SK-N-SH (cell line): ENCODE measurements around the gene DISP2. TPM values are rescaled to one million over a fixed set of nuclear protein-coding genes. Genes with fewer than 3 reads are reported as not detected.

ENCODE experiments used
- CTCF ChIA-PET: fragments of 300-600, 350-600 bp; formaldehyde crosslinking; extraction: SDS; loops from one replicate; lab custom pipeline; 2021; lab: Yijun Ruan, JAX
- POLR2A ChIA-PET: fragments of 350-600 bp; sonication (Branson Sonifier 250); formaldehyde crosslinking; extraction: SDS; loops from one replicate; lab custom pipeline; 2020; ENCODE audit warnings: antibody characterized with exemption, inconsistent platforms; lab: Yijun Ruan, JAX
- DNase-seq: peaks from one replicate; pipeline ENCODE4 v3.0.0; 2012
- H2AFZ ChIP-seq: fragments of 200-600 bp; sonication (generic); 2 replicates; pipeline ENCODE4 v1.8.1; 2016; ENCODE audit warnings: antibody characterized with exemption, mild to moderate bottlenecking, low read depth
- H3F3A ChIP-seq: fragments of 200-600 bp; sonication (generic); replicated peaks from 2 replicates; pipeline ENCODE3; 2016; ENCODE audit warnings: antibody characterized with exemption, mild to moderate bottlenecking; ENCODE audit not compliant: insufficient read depth
- H3K27ac ChIP-seq, 2 experiments: fragments of 200-500 bp in 1 of 2; fragments of 200-600 bp in 1 of 2; sonication (Bioruptor generic) in 1 of 2; sonication (generic), shearing (Covaris generic) in 1 of 2; 2 replicates each; pipeline versions ENCODE4 v1.5.1 to v1.6.1; 2014 to 2016; ENCODE audit warnings: low read depth in 2 of 2, inconsistent platforms in 1 of 2, low read length in 1 of 2, mild to moderate bottlenecking in 1 of 2, mixed read lengths in 1 of 2
- H3K27me3 ChIP-seq: fragments of 200-600 bp; sonication (generic), shearing (Covaris generic); 2 replicates; pipeline ENCODE4 v1.6.1; 2016; ENCODE audit warnings: mixed run types; ENCODE audit not compliant: insufficient read depth
- H3K36me3 ChIP-seq, 2 experiments: fragments of 200-500 bp in 1 of 2; fragments of 200-600 bp in 1 of 2; sonication (Bioruptor generic) in 1 of 2; sonication (generic) in 1 of 2; replicated peaks in 1 of 2; 2 replicates each; pipeline versions ENCODE3 to v1.5.1; 2014 to 2016; ENCODE audit warnings: low read length in 1 of 2, mild to moderate bottlenecking in 1 of 2; ENCODE audit not compliant: insufficient read depth in 2 of 2, control insufficient read depth in 1 of 2
- H3K4me1 ChIP-seq, 2 experiments: fragments of 200-500 bp in 1 of 2; fragments of 200-600 bp in 1 of 2; sonication (Bioruptor generic) in 1 of 2; sonication (generic), shearing (Covaris generic) in 1 of 2; 2 replicates each; pipeline versions ENCODE4 v1.5.1 to v1.6.1; 2014 to 2016; ENCODE audit warnings: low read depth in 1 of 2, low read length in 1 of 2, mixed run types in 1 of 2; ENCODE audit not compliant: insufficient read depth in 2 of 2, control insufficient read depth in 1 of 2
- H3K4me2 ChIP-seq: fragments of 200-600 bp; sonication (generic), shearing (Covaris generic); 2 replicates; pipeline ENCODE4 v1.6.1; 2017; ENCODE audit warnings: mixed run types
- H3K4me3 ChIP-seq, 2 experiments: fragments of 200-500 bp in 1 of 2; fragments of 200-600 bp in 1 of 2; sonication (Bioruptor generic) in 1 of 2; sonication (generic), shearing (Covaris generic) in 1 of 2; 2 replicates each; pipeline versions ENCODE4 v1.5.1 to v1.8.1; 2014 to 2016; ENCODE audit warnings: low read depth in 2 of 2, inconsistent platforms in 1 of 2, low read length in 1 of 2, mild to moderate bottlenecking in 1 of 2, mixed read lengths in 1 of 2, moderate library complexity in 1 of 2
- H3K79me2 ChIP-seq: fragments of 200-600 bp; sonication (generic); 2 replicates; pipeline ENCODE4 v1.8.1; 2017; ENCODE audit warnings: mild to moderate bottlenecking; ENCODE audit not compliant: insufficient read depth
- H3K9ac ChIP-seq: fragments of 200-600 bp; sonication (generic); 2 replicates; pipeline ENCODE4 v1.6.1; 2017; ENCODE audit warnings: mixed run types
- H3K9me2 ChIP-seq: fragments of 200-600 bp; sonication (generic); 2 replicates; pipeline ENCODE4 v1.6.1; 2017; ENCODE audit warnings: mixed run types
- H3K9me3 ChIP-seq: fragments of 200-600 bp; sonication (generic); 2 replicates; pipeline ENCODE4 v1.6.1; 2017; ENCODE audit warnings: mixed run types, mild to moderate bottlenecking, moderate library complexity
- H4K20me1 ChIP-seq: fragments of 200-600 bp; sonication (generic); 2 replicates; pipeline ENCODE4 v1.6.1; 2017; ENCODE audit warnings: mild to moderate bottlenecking, mixed run types; ENCODE audit not compliant: insufficient read depth
- CHD2 ChIP-seq: fragments of 150-350 bp; IDR thresholded peaks from 2 replicates; pipeline ENCODE4 v1.6.1; 2018; ENCODE audit warnings: low read length; ENCODE audit not compliant: partially characterized antibody
- CTCF ChIP-seq: fragments of 200-600 bp; sonication (generic); IDR thresholded peaks from 2 replicates; pipeline ENCODE4 v1.6.1; 2017; ENCODE audit warnings: antibody characterized with exemption, mild to moderate bottlenecking, moderate library complexity
- FOXM1 ChIP-seq: IDR thresholded peaks from 2 replicates; pipeline ENCODE4 v1.4.0; 2012; ENCODE audit warnings: low read depth, mild to moderate bottlenecking
- GATA2 ChIP-seq: sonication (generic); formaldehyde crosslinking; IDR thresholded peaks from 2 replicates; pipeline ENCODE4 v1.5.0; 2020; ENCODE audit warnings: mild to moderate bottlenecking, missing genetic modification reagents
- JUND ChIP-seq: IDR thresholded peaks from 2 replicates; pipeline ENCODE4 v1.4.0; 2012
- MEF2A ChIP-seq: IDR thresholded peaks from 2 replicates; pipeline ENCODE4 v1.4.0; 2012; ENCODE audit warnings: low read depth, borderline replicate concordance
- POLR2AphosphoS5 ChIP-seq: IDR thresholded peaks from 2 replicates; pipeline ENCODE4 v1.6.1; 2012; ENCODE audit warnings: low read depth, low read length
- REST ChIP-seq: IDR thresholded peaks from 2 replicates; pipeline ENCODE4 v1.6.1; 2012; ENCODE audit warnings: mild to moderate bottlenecking, low read depth, low read length, moderate library complexity
- RFX5 ChIP-seq: IDR thresholded peaks from 2 replicates; pipeline ENCODE4 v1.6.1; 2012; ENCODE audit warnings: mild to moderate bottlenecking, improper control_type of control experiment, low read length
- RXRA ChIP-seq: IDR thresholded peaks from 2 replicates; pipeline ENCODE4 v1.4.0; 2012; ENCODE audit warnings: low read depth, mild to moderate bottlenecking, borderline replicate concordance
- TAF1 ChIP-seq: IDR thresholded peaks from 2 replicates; pipeline ENCODE4 v1.6.1; 2012; ENCODE audit warnings: low read depth, mild to moderate bottlenecking, low read length, moderate library complexity, borderline replicate concordance
- TEAD4 ChIP-seq: IDR thresholded peaks from 2 replicates; pipeline ENCODE4 v1.4.0; 2012; ENCODE audit warnings: mild to moderate bottlenecking, borderline replicate concordance; ENCODE audit not compliant: insufficient read depth
- USF2 ChIP-seq: fragments of 150-350 bp; IDR thresholded peaks from 2 replicates; pipeline ENCODE4 v1.6.1; 2017; ENCODE audit warnings: antibody characterized with exemption, low read length, low read depth, borderline replicate concordance
- WGBS: methylation state at CpG from one replicate; pipeline ENCODE4 v1.1.6; 2017; ENCODE audit warnings: low lambda C conversion rate; 5-methylcytosine and 5-hydroxymethylcytosine counted together
- polyA plus RNA-seq, 3 experiments: library from polyadenylated mRNA; depleted of rRNA; stranded (reverse); fragments of >200 nt; gene quantifications; 2 replicates each; pipeline ENCODE4 v1.2.3, GENCODE V29; 2012
- TF ChIP-seq, protein P1 (sequence below): IDR thresholded peaks from 2 replicates; pipeline ENCODE4 v1.4.0; 2012; ENCODE audit warnings: low read depth, borderline replicate concordance

Gene DISP2
- polyA plus RNA-seq, 1 of the 3 experiments (the other 2 are of a cell fraction), result 0.12 TPM

- peak overlapping the region; percentile 98 for H3K9ac ChIP-seq
- H3K9me3 ChIP-seq, result no peaks in the 10 kb centered on the region
- H3K27me3 ChIP-seq, result no peaks in the 10 kb centered on the region
- POLR2A ChIA-PET, result no interaction called here
- peaks cover 53% of the 10 kb centered on the region for H3K79me2 ChIP-seq
- H4K20me1 ChIP-seq, result no peaks in the 10 kb centered on the region
- peak overlapping the region in 1 of 2 experiments; percentile 77; a peak in 2 of 4 replicates for H3K4me3 ChIP-seq
- TF ChIP-seq FOXM1, result no peak
- TF ChIP-seq CHD2, result no peak
- no peak for TF ChIP-seq CTCF
- no peak for TF ChIP-seq USF2
- no peak for TF ChIP-seq JUND
- TF ChIP-seq, all 33 proteins: peak for 0
- no peak overlapping the region for H2AFZ ChIP-seq
- H3K4me2 ChIP-seq, result peak overlapping the region; percentile 94
- peaks cover 19 to 26% of the 10 kb centered on the region in 2 experiments for H3K36me3 ChIP-seq
- H3K4me1 ChIP-seq, result peaks cover 56% of the 10 kb centered on the region in 2 experiments; a peak in 3 of 4 replicates
- peak; percentile 40 for DNase-seq
- 90% methylated on average over 8 of the region's 19 CpGs for WGBS
- CTCF ChIA-PET, result interaction anchor here (0.7 to 70.6 kb wide), 24 partner anchors 4 to 448 kb away, joined by 3 to 2194 read pairs (median 4); partner anchors contain the start of genes ANKRD63, CCDC9B, DISP2 and INAFM2
- no peaks in the 10 kb centered on the region for H3K9me2 ChIP-seq
- H3K27ac ChIP-seq, result peak overlapping the region in 1 of 2 experiments; percentile 98; a peak in 3 of 4 replicates
- H3F3A ChIP-seq, result peaks cover 27% of the 10 kb centered on the region
Observed at GRCh38 chr15:40337597-40337996, 20.4 kb upstream of the DISP2 start.

DNA sequence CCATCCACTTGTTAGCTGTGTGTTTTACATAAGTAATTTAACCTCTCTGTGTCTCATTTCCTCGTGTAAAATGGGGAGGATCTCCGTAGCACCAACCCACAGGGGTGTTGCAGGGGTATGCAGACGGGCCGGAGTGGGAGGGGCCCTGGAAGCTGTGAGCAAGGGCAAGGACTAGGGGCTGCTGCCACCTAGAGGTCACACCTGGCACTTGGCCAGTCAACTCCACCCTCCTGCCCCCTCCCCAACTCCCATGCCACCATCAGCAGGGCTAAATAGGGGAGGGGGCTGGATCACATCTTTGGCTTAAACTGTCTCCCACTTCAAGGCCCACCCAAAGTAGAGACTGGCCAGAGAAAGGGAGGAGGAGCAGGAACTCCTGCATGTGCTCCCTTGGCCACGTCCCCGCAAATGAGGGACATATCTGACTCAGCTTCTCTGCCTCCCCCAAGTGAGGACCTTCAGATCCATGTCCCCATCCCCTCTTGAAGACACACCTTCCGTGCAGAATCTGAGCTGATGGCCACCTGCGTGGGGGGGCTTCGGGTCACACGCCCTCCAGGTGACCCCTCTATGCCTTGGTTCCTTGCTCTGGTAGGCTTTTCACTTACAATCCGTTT is 19.9 kb upstream of the DISP2 start:
- Histone ChIP-seq H3K27ac (peak overlapping the region; percentile 96 to 98; a peak in 3 of 4 replicates), H3K9me3 (no peaks in the 10 kb centered on the region), H3K4me2 (peak overlapping the region; percentile 94), H3K9ac (peak overlapping the region; percentile 98), H3F3A (peaks cover 28% of the 10 kb centered on the region), H4K20me1 (no peaks in the 10 kb centered on the region), H3K4me3 (peak overlapping the region; percentile 51 to 77; a peak in 2 of 4 replicates), H3K27me3 (no peaks in the 10 kb centered on the region), H3K36me3 (peaks cover 19 to 26% of the 10 kb centered on the region in 2 experiments), H3K9me2 (no peaks in the 10 kb centered on the region), H3K4me1 (peaks cover 56 to 62% of the 10 kb centered on the region in 2 experiments; a peak in 3 of 4 replicates), H2AFZ (no peak overlapping the region), H3K79me2 (peaks cover 53% of the 10 kb centered on the region)
- peak; percentile 95 for DNase-seq
- CTCF ChIA-PET, result interaction anchor here (0.7 to 70.6 kb wide), 28 partner anchors 4 to 448 kb away, joined by 3 to 2194 read pairs (median 4); partner anchors contain the start of genes ANKRD63, CCDC9B, DISP2 and INAFM2
- WGBS, result 0% methylated on average over 3 of the region's 11 CpGs
- POLR2A ChIA-PET, result no interaction called here
- TF ChIP-seq RFX5 (no peak), REST (no peak), RXRA (no peak), CTCF (peak; percentile 89), TAF1 (no peak), TEAD4 (no peak), MEF2A (no peak), POLR2AphosphoS5 (no peak), GATA2 (CRISPR knock-in tag) (no peak)
- TF ChIP-seq, protein P1, sequence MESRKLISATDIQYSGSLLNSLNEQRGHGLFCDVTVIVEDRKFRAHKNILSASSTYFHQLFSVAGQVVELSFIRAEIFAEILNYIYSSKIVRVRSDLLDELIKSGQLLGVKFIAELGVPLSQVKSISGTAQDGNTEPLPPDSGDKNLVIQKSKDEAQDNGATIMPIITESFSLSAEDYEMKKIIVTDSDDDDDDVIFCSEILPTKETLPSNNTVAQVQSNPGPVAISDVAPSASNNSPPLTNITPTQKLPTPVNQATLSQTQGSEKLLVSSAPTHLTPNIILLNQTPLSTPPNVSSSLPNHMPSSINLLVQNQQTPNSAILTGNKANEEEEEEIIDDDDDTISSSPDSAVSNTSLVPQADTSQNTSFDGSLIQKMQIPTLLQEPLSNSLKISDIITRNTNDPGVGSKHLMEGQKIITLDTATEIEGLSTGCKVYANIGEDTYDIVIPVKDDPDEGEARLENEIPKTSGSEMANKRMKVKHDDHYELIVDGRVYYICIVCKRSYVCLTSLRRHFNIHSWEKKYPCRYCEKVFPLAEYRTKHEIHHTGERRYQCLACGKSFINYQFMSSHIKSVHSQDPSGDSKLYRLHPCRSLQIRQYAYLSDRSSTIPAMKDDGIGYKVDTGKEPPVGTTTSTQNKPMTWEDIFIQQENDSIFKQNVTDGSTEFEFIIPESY, result no peak
